ENCODE data around the gene GGCX. TPM values are rescaled to one million over a fixed set of nuclear protein-coding genes. Genes with fewer than 3 reads are reported as not detected.
A peak's percentile ranks its signal among the peaks of the same experiment; 100 is the strongest.

GGCX gene
- total and polyA plus RNA-seq, 2 of the 13 experiments (the other 11 are each of a cell fraction or from before 2014, with no cell fraction given), result 72.5 to 103 TPM

- TF ChIP-seq ZNF800 (CRISPR knock-in tag; IDR thresholded peaks at IDR 0.05), result no peak; the same call in 1 of the 2 replicates
- TF ChIP-seq CCDC6 (CRISPR knock-in tag; IDR thresholded peaks at IDR 0.05), result no peak
- no peak for TF ChIP-seq ZNF136 (CRISPR knock-in tag; IDR thresholded peaks at IDR 0.05; ENCODE audit: low read depth)
- TF ChIP-seq DNMT3B (CRISPR knock-in tag; conservative IDR thresholded peaks at IDR 0.05), result no peak
- TF ChIP-seq DRAP1 (CRISPR knock-in tag; IDR thresholded peaks at IDR 0.05), result no peak
- TF ChIP-seq TFDP2 (CRISPR knock-in tag; IDR thresholded peaks at IDR 0.05), result no peak
- TF ChIP-seq ZNF329 (CRISPR knock-in tag; IDR thresholded peaks at IDR 0.05; ENCODE audit: low read depth), result no peak
- no peak; the same call in 1 of the 2 replicates for TF ChIP-seq POLR2AphosphoS2 (IDR thresholded peaks at IDR 0.05; ENCODE audit: low read depth, low read length)
- TF ChIP-seq ZNF567 (CRISPR knock-in tag; IDR thresholded peaks at IDR 0.05; ENCODE audit: borderline replicate concordance), result no peak
- TF ChIP-seq ZFAT (CRISPR knock-in tag; conservative IDR thresholded peaks at IDR 0.05), result peak; percentile 62; the same call in 1 of the 2 replicates
- no peak for TF ChIP-seq AGO2 (optimal IDR thresholded peaks at IDR 0.05; ENCODE audit: low read depth, low read length)
- peak; percentile 40 for TF ChIP-seq PCBP2 (optimal IDR thresholded peaks at IDR 0.05; ENCODE audit: low read depth, low read length, poor library complexity, severe bottlenecking)
- TF ChIP-seq ZBTB46 (CRISPR knock-in tag; IDR thresholded peaks at IDR 0.05; ENCODE audit: borderline replicate concordance), result no peak
- no peak for TF ChIP-seq RFX5 (IDR thresholded peaks at IDR 0.05; ENCODE audit: low read depth, low read length)
- no peak for TF ChIP-seq ARID2 (CRISPR knock-in tag; IDR thresholded peaks at IDR 0.05; ENCODE audit: borderline replicate concordance)
- peak; percentile 15; the same call in 1 of the 2 replicates for TF ChIP-seq RFXANK (CRISPR knock-in tag; IDR thresholded peaks at IDR 0.05)
- no peak for TF ChIP-seq ZNF30 (CRISPR knock-in tag; IDR thresholded peaks at IDR 0.05)
- TF ChIP-seq PAWR (CRISPR knock-in tag; IDR thresholded peaks at IDR 0.05; ENCODE audit: borderline replicate concordance), result 0 out of 2 replicates have a peak, but pooled peaks have one; percentile 61
- no peak for TF ChIP-seq MEIS1 (CRISPR knock-in tag; IDR thresholded peaks at IDR 0.05; ENCODE audit: borderline replicate concordance)
- TF ChIP-seq ZNF382 (CRISPR knock-in tag; IDR thresholded peaks at IDR 0.05; ENCODE audit: borderline replicate concordance), result no peak
- TF ChIP-seq SOX13 (IDR thresholded peaks at IDR 0.05), result no peak
- TF ChIP-seq SOX13 (CRISPR knock-in tag; conservative IDR thresholded peaks at IDR 0.05 in 1 of 2, IDR thresholded peaks at IDR 0.05 in 1 of 2), result peak in 1 of 2 experiments; percentile 44; a peak in 1 of 4 replicates
- TF ChIP-seq ZNF280B (CRISPR knock-in tag; IDR thresholded peaks at IDR 0.05; ENCODE audit: borderline replicate concordance), result no peak
Measured at GRCh38 chr2:85601771-85602475, 40.6 kb upstream of the GGCX start (continued).

Data from HepG2 (cell line).